ENCODE measurements around the gene CX3CL1. TPM values are rescaled to one million over a fixed set of nuclear protein-coding genes. Genes with fewer than 3 reads are reported as not detected.

CX3CL1 gene
- total and polyA plus RNA-seq, 2 of the 4 experiments (the other 2 are of a cell fraction), result 0.18 to 0.77 TPM

GRCh38 chr16:57383276-57384247 is 11.3 kb downstream of the CX3CL1 start:
- Histone ChIP-seq H3K56ac (ENCODE audit: extremely low read depth, insufficient read depth, low read length) (no peak overlapping the region), H4K5ac (ENCODE audit: low read depth, low read length) (no peak overlapping the region), H3K27ac (ENCODE audit: insufficient read depth, low read length) (no peak overlapping the region), H3K9ac (ENCODE audit: low read depth, low read length) (no peak overlapping the region), H3K23ac (ENCODE audit: low read depth, low read length) (no peak overlapping the region), H3K36me3 (ENCODE audit: control insufficient read depth, insufficient read depth, low read length) (no peaks in the 10 kb centered on the region), H2AK9ac (replicated peaks; ENCODE audit: low read depth, low read length, poor library complexity) (no peak overlapping the region), H2AFZ (replicated peaks; ENCODE audit: low read length, poor library complexity) (peak overlapping the region; percentile 44), H2BK5ac (ENCODE audit: low read depth, low read length, poor library complexity, severe bottlenecking) (no peak overlapping the region), H3K4me1 (ENCODE audit: control insufficient read depth, insufficient read depth, low read length) (peaks cover 3% of the 10 kb centered on the region; the same call in 1 of the 2 replicates), H2AK5ac (ENCODE audit: low read depth, low read length) (no peak overlapping the region), H3K4me2 (ENCODE audit: low read depth, low read length) (no peak overlapping the region), H3K18ac (ENCODE audit: low read depth, low read length) (no peak overlapping the region), H3K4ac (ENCODE audit: low read depth, low read length) (no peak overlapping the region), H2BK15ac (ENCODE audit: low read depth, low read length) (no peak overlapping the region), H2BK120ac (ENCODE audit: low read depth, low read length) (no peak overlapping the region), H3K4me3 (ENCODE audit: insufficient read depth, low read depth, low read length) (no peak overlapping the region), H3K9me3 (ENCODE audit: control insufficient read depth, insufficient read depth, low read length) (no peaks in the 10 kb centered on the region), H2BK20ac (ENCODE audit: low read depth, low read length) (no peak overlapping the region), H4K8ac (ENCODE audit: low read depth in 2 of 2, low read length in 2 of 2) (no peak overlapping the region), H3K27me3 (ENCODE audit: control insufficient read depth, insufficient read depth, low read length) (peaks cover 13% of the 10 kb centered on the region), H4K20me1 (ENCODE audit: insufficient read depth, low read length) (no peaks in the 10 kb centered on the region), H3K9me1 (ENCODE audit: insufficient read depth, low read length) (no peaks in the 10 kb centered on the region), H3K14ac (replicated peaks; ENCODE audit: low read depth, low read length) (no peak overlapping the region), H4K91ac (ENCODE audit: insufficient read depth, low read depth, low read length) (no peak overlapping the region), H3K79me1 (ENCODE audit: low read depth in 1 of 2, low read length in 2 of 2) (no peaks in the 10 kb centered on the region)
- ChIA-PET POLR2A (ENCODE audit: unreplicated experiment) (no interaction called here), CTCF (no interaction called here)
- ATAC-seq (ENCODE audit: low read depth) (peak; percentile 94), DNase-seq (peak; percentile 36)
- WGBS, 2 experiments (ENCODE audit: extremely low coverage in 2 of 2, insufficient read length in 1 of 2), result 0% methylated on average over 1 of the region's 8 CpGs; no CpG with 5 or more reads in 1 of the 2 experiments
- intact Hi-C loops (cut with micrococcal nuclease) (no loop called here), dilution Hi-C loops (cut with HindIII; ENCODE audit: low sequenced_read_pairs, unreplicated experiment) (no loop called here), in situ Hi-C loops (cut with MboI; ENCODE audit: low sequenced_read_pairs) (no loop called here)
- TF ChIP-seq MAZ (IDR thresholded peaks at IDR 0.05; ENCODE audit: borderline replicate concordance, low read depth, low read length), result peak; percentile 45; the same call in 1 of the 2 replicates
- no peak for TF ChIP-seq MAFK (IDR thresholded peaks at IDR 0.05; ENCODE audit: low read depth, low read length)
- TF ChIP-seq ELK1 (IDR thresholded peaks at IDR 0.05; ENCODE audit: borderline replicate concordance, low read depth, low read length), result no peak
- no peak for TF ChIP-seq MXI1 (IDR thresholded peaks at IDR 0.05; ENCODE audit: borderline replicate concordance, low read depth, low read length)
- TF ChIP-seq RAD21 (IDR thresholded peaks at IDR 0.05; ENCODE audit: low read length), result no peak
- BruUV-seq (replicated peaks), result no TSS peak
